Measurements from ENCODE around the gene ARHGEF28. TPM values are rescaled to one million over a fixed set of nuclear protein-coding genes. Genes with fewer than 3 reads are reported as not detected.

ARHGEF28 gene
- total and polyA plus RNA-seq, 10 of the 15 experiments (the other 5 are each of a cell fraction or from before 2014, with no cell fraction given), result 0.10 to 0.72 (median 0.22) TPM; not detected in 2

GRCh38 chr5:73702951-73703350, 77.0 kb downstream of the ARHGEF28 start (continued):
- TF ChIP-seq, protein P1, sequence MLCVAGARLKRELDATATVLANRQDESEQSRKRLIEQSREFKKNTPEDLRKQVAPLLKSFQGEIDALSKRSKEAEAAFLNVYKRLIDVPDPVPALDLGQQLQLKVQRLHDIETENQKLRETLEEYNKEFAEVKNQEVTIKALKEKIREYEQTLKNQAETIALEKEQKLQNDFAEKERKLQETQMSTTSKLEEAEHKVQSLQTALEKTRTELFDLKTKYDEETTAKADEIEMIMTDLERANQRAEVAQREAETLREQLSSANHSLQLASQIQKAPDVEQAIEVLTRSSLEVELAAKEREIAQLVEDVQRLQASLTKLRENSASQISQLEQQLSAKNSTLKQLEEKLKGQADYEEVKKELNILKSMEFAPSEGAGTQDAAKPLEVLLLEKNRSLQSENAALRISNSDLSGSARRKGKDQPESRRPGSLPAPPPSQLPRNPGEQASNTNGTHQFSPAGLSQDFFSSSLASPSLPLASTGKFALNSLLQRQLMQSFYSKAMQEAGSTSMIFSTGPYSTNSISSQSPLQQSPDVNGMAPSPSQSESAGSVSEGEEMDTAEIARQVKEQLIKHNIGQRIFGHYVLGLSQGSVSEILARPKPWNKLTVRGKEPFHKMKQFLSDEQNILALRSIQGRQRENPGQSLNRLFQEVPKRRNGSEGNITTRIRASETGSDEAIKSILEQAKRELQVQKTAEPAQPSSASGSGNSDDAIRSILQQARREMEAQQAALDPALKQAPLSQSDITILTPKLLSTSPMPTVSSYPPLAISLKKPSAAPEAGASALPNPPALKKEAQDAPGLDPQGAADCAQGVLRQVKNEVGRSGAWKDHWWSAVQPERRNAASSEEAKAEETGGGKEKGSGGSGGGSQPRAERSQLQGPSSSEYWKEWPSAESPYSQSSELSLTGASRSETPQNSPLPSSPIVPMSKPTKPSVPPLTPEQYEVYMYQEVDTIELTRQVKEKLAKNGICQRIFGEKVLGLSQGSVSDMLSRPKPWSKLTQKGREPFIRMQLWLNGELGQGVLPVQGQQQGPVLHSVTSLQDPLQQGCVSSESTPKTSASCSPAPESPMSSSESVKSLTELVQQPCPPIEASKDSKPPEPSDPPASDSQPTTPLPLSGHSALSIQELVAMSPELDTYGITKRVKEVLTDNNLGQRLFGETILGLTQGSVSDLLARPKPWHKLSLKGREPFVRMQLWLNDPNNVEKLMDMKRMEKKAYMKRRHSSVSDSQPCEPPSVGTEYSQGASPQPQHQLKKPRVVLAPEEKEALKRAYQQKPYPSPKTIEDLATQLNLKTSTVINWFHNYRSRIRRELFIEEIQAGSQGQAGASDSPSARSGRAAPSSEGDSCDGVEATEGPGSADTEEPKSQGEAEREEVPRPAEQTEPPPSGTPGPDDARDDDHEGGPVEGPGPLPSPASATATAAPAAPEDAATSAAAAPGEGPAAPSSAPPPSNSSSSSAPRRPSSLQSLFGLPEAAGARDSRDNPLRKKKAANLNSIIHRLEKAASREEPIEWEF (IDR thresholded peaks at IDR 0.05; ENCODE audit: insufficient replicate concordance, low read depth, low read length), result no peak
- TF ChIP-seq EGR1 (IDR thresholded peaks at IDR 0.05; ENCODE audit: borderline replicate concordance in 1 of 2, low read depth in 2 of 2, low read length in 2 of 2), result no peak

- CTCF ChIA-PET, result interaction anchor here (0.6 kb wide), 1 partner anchor 157 kb away, joined by 4 read pairs; no protein-coding TSS in a partner anchor
- Histone ChIP-seq H3K4me1 (ENCODE audit: control insufficient read depth, insufficient read depth, low read length) (no peaks in the 10 kb centered on the region), H3K4me3 (no peak overlapping the region), H3K27me3 (replicated peaks in 1 of 2; ENCODE audit: control insufficient read depth in 2 of 2, insufficient read depth in 2 of 2, low read length in 1 of 2) (no peaks in the 10 kb centered on the region; a peak in 1 of 4 replicates), H3K27ac (ENCODE audit: control insufficient read depth, insufficient read depth) (no peak overlapping the region), H3K9me3 (replicated peaks; ENCODE audit: control insufficient read depth, insufficient read depth, low read length) (peaks cover 3% of the 10 kb centered on the region; the same call in 2 of the 3 replicates), H3K9ac (ENCODE audit: control insufficient read depth, insufficient read depth, low read length) (no peak overlapping the region), H2AFZ (ENCODE audit: control insufficient read depth, low read depth, low read length) (no peak overlapping the region), H3K79me2 (ENCODE audit: control insufficient read depth, insufficient read depth, low read length) (no peaks in the 10 kb centered on the region), H4K20me1 (ENCODE audit: control insufficient read depth, insufficient read depth) (no peaks in the 10 kb centered on the region), H3K4me2 (ENCODE audit: control insufficient read depth, insufficient read depth) (no peak overlapping the region), H3K36me3 (ENCODE audit: control insufficient read depth in 2 of 2, insufficient read depth in 2 of 2, low read length in 1 of 2) (no peaks in the 10 kb centered on the region)
- ATAC-seq, result no peak
- no peak for FAIRE-seq
- RAD21 ChIA-PET (ENCODE audit: unreplicated experiment), result no interaction called here
- SMC1A ChIA-PET (ENCODE audit: uncharacterized antibody, unreplicated experiment), result no interaction called here
- no TSS peak for BruUV-seq (replicated peaks)
- POLR2A ChIA-PET, result no interaction called here
- no peak for DNase-seq (ENCODE audit: low read depth, low spot score)
- in situ Hi-C loops (cut with MboI), result no loop called here
- intact Hi-C loops (cut with micrococcal nuclease; ENCODE audit: unreplicated experiment), result no loop called here
- TF ChIP-seq POLR2AphosphoS5 (IDR thresholded peaks at IDR 0.05; ENCODE audit: low read length) (no peak), IRF3 (IDR thresholded peaks at IDR 0.05) (no peak), GATAD2B (conservative IDR thresholded peaks at IDR 0.05; ENCODE audit: low read depth) (no peak), CREM (IDR thresholded peaks at IDR 0.05; ENCODE audit: low read depth) (no peak), NFYB (IDR thresholded peaks at IDR 0.05; ENCODE audit: insufficient read depth, low read depth, low read length) (no peak), RUNX3 (IDR thresholded peaks at IDR 0.05; ENCODE audit: low read length) (no peak), ATF3 (IDR thresholded peaks at IDR 0.05; ENCODE audit: borderline replicate concordance, extremely low read depth, low read depth, low read length) (no peak), ZNF384 (IDR thresholded peaks at IDR 0.05; ENCODE audit: borderline replicate concordance, low read depth, low read length) (no peak), NFYA (IDR thresholded peaks at IDR 0.05; ENCODE audit: borderline replicate concordance, low read depth, low read length) (no peak), PML (IDR thresholded peaks at IDR 0.05; ENCODE audit: low read length) (no peak), ESRRA (IDR thresholded peaks at IDR 0.05; ENCODE audit: low read length) (no peak), SIX5 (IDR thresholded peaks at IDR 0.05; ENCODE audit: low read depth, low read length, severe bottlenecking) (no peak), TCF12 (IDR thresholded peaks at IDR 0.05; ENCODE audit: low read depth, low read length) (no peak), IKZF1 (conservative IDR thresholded peaks at IDR 0.05) (no peak), MXI1 (IDR thresholded peaks at IDR 0.05; ENCODE audit: low read depth, low read length) (no peak), SPI1 (IDR thresholded peaks at IDR 0.05; ENCODE audit: borderline replicate concordance, insufficient read depth, low read depth, low read length) (no peak)
Observed at GRCh38 chr5:73705364-73705763, 79.4 kb downstream of the ARHGEF28 start.

Measured in GM12878 (cell line).